ENCODE measurements around the gene DDA1.

Gene DDA1

GRCh38 chr19:17329366-17330261 is 20.3 kb downstream of the DDA1 start:
- no peak overlapping the region for H3K27ac ChIP-seq (ENCODE audit: low read depth, low read length)
- H3K9me2 ChIP-seq (replicated peaks; ENCODE audit: insufficient read depth, low read length), result no peaks in the 10 kb centered on the region
- H3K4me2 ChIP-seq (ENCODE audit: low read depth, low read length, poor library complexity, severe bottlenecking), result no peak overlapping the region
- H3F3A ChIP-seq (ENCODE audit: insufficient read depth), result peaks cover 7% of the 10 kb centered on the region; the same call in 1 of the 2 replicates
- H3K27me3 ChIP-seq (ENCODE audit: low read length), result no peaks in the 10 kb centered on the region
- H3K36me3 ChIP-seq (ENCODE audit: low read length), result no peaks in the 10 kb centered on the region
- no peak overlapping the region for H2AFZ ChIP-seq (ENCODE audit: low read depth, low read length, severe bottlenecking)
- H3K79me2 ChIP-seq (ENCODE audit: insufficient read depth, low read length), result no peaks in the 10 kb centered on the region
- no peak overlapping the region for H3K9ac ChIP-seq (ENCODE audit: low read length)
- TF ChIP-seq EZH2phosphoT487 (conservative IDR thresholded peaks at IDR 0.05; ENCODE audit: low read length) (no peak), CTCF (IDR thresholded peaks at IDR 0.05; ENCODE audit: insufficient read depth, low read length, poor library complexity, severe bottlenecking) (no peak)
- H4K20me1 ChIP-seq (ENCODE audit: low read depth, low read length), result no peaks in the 10 kb centered on the region
- no peaks in the 10 kb centered on the region for H3K9me3 ChIP-seq (ENCODE audit: insufficient read depth, low read length)
- no peak overlapping the region for H3K4me3 ChIP-seq (ENCODE audit: insufficient read depth, low read length, poor library complexity, severe bottlenecking)

GRCh38 chr19:17330262-17331044 is 21.1 kb downstream of the DDA1 start:
- TF ChIP-seq CTCF (IDR thresholded peaks at IDR 0.05; ENCODE audit: insufficient read depth, low read length, poor library complexity, severe bottlenecking) (no peak), EZH2phosphoT487 (conservative IDR thresholded peaks at IDR 0.05; ENCODE audit: low read length) (no peak)
- Histone ChIP-seq H3K79me2 (ENCODE audit: insufficient read depth, low read length) (no peaks in the 10 kb centered on the region), H2AFZ (ENCODE audit: low read depth, low read length, severe bottlenecking) (no peak overlapping the region), H3K9ac (ENCODE audit: low read length) (no peak overlapping the region), H3K4me3 (ENCODE audit: insufficient read depth, low read length, poor library complexity, severe bottlenecking) (no peak overlapping the region), H3F3A (ENCODE audit: insufficient read depth) (peaks cover 7% of the 10 kb centered on the region; the same call in 1 of the 2 replicates), H4K20me1 (ENCODE audit: low read depth, low read length) (no peaks in the 10 kb centered on the region), H3K27me3 (ENCODE audit: low read length) (no peaks in the 10 kb centered on the region), H3K9me2 (replicated peaks; ENCODE audit: insufficient read depth, low read length) (no peaks in the 10 kb centered on the region), H3K27ac (ENCODE audit: low read depth, low read length) (no peak overlapping the region), H3K9me3 (ENCODE audit: insufficient read depth, low read length) (no peaks in the 10 kb centered on the region), H3K36me3 (ENCODE audit: low read length) (no peaks in the 10 kb centered on the region), H3K4me2 (ENCODE audit: low read depth, low read length, poor library complexity, severe bottlenecking) (no peak overlapping the region)

- H3K27ac ChIP-seq (ENCODE audit: low read depth, low read length), result no peak overlapping the region
- TF ChIP-seq CTCF (IDR thresholded peaks at IDR 0.05; ENCODE audit: insufficient read depth, low read length, poor library complexity, severe bottlenecking) (no peak), EZH2phosphoT487 (conservative IDR thresholded peaks at IDR 0.05; ENCODE audit: low read length) (no peak)
- no peaks in the 10 kb centered on the region for H3K79me2 ChIP-seq (ENCODE audit: insufficient read depth, low read length)
- H3K36me3 ChIP-seq (ENCODE audit: low read length), result no peaks in the 10 kb centered on the region
- peaks cover 7% of the 10 kb centered on the region; the same call in 1 of the 2 replicates for H3F3A ChIP-seq (ENCODE audit: insufficient read depth)
- no peaks in the 10 kb centered on the region for H3K9me3 ChIP-seq (ENCODE audit: insufficient read depth, low read length)
- H3K4me3 ChIP-seq (ENCODE audit: insufficient read depth, low read length, poor library complexity, severe bottlenecking), result no peak overlapping the region
- H3K27me3 ChIP-seq (ENCODE audit: low read length), result no peaks in the 10 kb centered on the region
- no peak overlapping the region for H3K4me2 ChIP-seq (ENCODE audit: low read depth, low read length, poor library complexity, severe bottlenecking)
- no peaks in the 10 kb centered on the region for H4K20me1 ChIP-seq (ENCODE audit: low read depth, low read length)
- no peak overlapping the region for H2AFZ ChIP-seq (ENCODE audit: low read depth, low read length, severe bottlenecking)
- H3K9ac ChIP-seq (ENCODE audit: low read length), result no peak overlapping the region
- no peaks in the 10 kb centered on the region for H3K9me2 ChIP-seq (replicated peaks; ENCODE audit: insufficient read depth, low read length)
These were observed 21.7 kb downstream of the DDA1 start for GRCh38 chr19:17331045-17331558.
